CD14-positive monocyte (primary cell): ENCODE data around the gene MAML3. TPM values are rescaled to one million over a fixed set of nuclear protein-coding genes. Genes with fewer than 3 reads are reported as not detected.

ENCODE experiments used
- DNase-seq, 3 donors: peaks; one replicate each; pipeline ENCODE4 v3.0.0-alpha.2; 2011 to 2022
- H2AFZ ChIP-seq: 2 replicates; pipeline ENCODE4 v1.6.0; 2012; ENCODE audit warnings: mild to moderate bottlenecking, low read depth, low read length, inconsistent platforms; ENCODE audit not compliant: insufficient read depth, poor library complexity, severe bottlenecking
- H3K27ac ChIP-seq, 2 donors: 1 replicate in 1 of 2; 2 replicates in 1 of 2; pipeline ENCODE4 v1.5.1; 2012 to 2013; ENCODE audit warnings: low read length in 2 of 2, control low read depth in 1 of 2, inconsistent platforms in 1 of 2, low read depth in 1 of 2, mild to moderate bottlenecking in 1 of 2
- H3K27me3 ChIP-seq, 2 donors: one replicate each; pipeline versions ENCODE4 v1.6.0 to v1.6.1; 2011 to 2013; ENCODE audit warnings: low read length in 2 of 2; ENCODE audit not compliant: control insufficient read depth in 2 of 2, insufficient read depth in 2 of 2
- H3K36me3 ChIP-seq, 2 donors: replicated peaks in 1 of 2; 1 replicate in 1 of 2; 2 replicates in 1 of 2; pipeline versions ENCODE4 v1.5.1 to v1.6.1; 2012 to 2013; ENCODE audit warnings: low read length in 2 of 2, control low read depth in 1 of 2, inconsistent platforms in 1 of 2, mild to moderate bottlenecking in 1 of 2; ENCODE audit not compliant: insufficient read depth in 2 of 2, control insufficient read depth in 1 of 2
- H3K4me1 ChIP-seq, 2 donors: 1 replicate in 1 of 2; 2 replicates in 1 of 2; pipeline versions ENCODE4 v1.5.1 to v1.6.1; 2012 to 2013; ENCODE audit warnings: low read length in 2 of 2, control low read depth in 1 of 2, inconsistent platforms in 1 of 2, mild to moderate bottlenecking in 1 of 2, moderate library complexity in 1 of 2; ENCODE audit not compliant: insufficient read depth in 2 of 2, control insufficient read depth in 1 of 2
- H3K4me2 ChIP-seq: replicated peaks from 2 replicates; pipeline ENCODE3; 2012; ENCODE audit warnings: low read length, moderate library complexity, mild to moderate bottlenecking; ENCODE audit not compliant: poor library complexity, severe bottlenecking; ENCODE audit errors: extremely low read depth
- H3K4me3 ChIP-seq, 3 experiments: fragments of 200-600 bp in 1 of 3; sonication (generic) in 1 of 3; replicated peaks in 1 of 3; 1 replicate in 2 of 3; 2 replicates in 1 of 3; pipeline ENCODE4 v1.5.1; 2011 to 2013; ENCODE audit warnings: low read length in 3 of 3, mild to moderate bottlenecking in 3 of 3, control low read depth in 2 of 3, low read depth in 2 of 3, inconsistent platforms in 1 of 3, moderate library complexity in 1 of 3
- H3K79me2 ChIP-seq: 2 replicates; pipeline ENCODE4 v1.6.0; 2012; ENCODE audit warnings: mild to moderate bottlenecking, control low read depth, inconsistent platforms, low read length, moderate library complexity; ENCODE audit not compliant: insufficient read depth
- H3K9ac ChIP-seq: 2 replicates; pipeline ENCODE4 v1.6.0; 2017; ENCODE audit warnings: low read length, mild to moderate bottlenecking; ENCODE audit not compliant: insufficient read depth, poor library complexity, severe bottlenecking
- H3K9me3 ChIP-seq, 2 donors: replicated peaks in 1 of 2; 1 replicate in 1 of 2; 2 replicates in 1 of 2; pipeline versions ENCODE4 v1.5.1 to v1.6.1; 2012 to 2013; ENCODE audit warnings: low read length in 2 of 2, control low read depth in 1 of 2; ENCODE audit not compliant: control insufficient read depth in 1 of 2, insufficient read depth in 1 of 2
- H4K20me1 ChIP-seq: 2 replicates; pipeline ENCODE4 v1.6.0; 2012; ENCODE audit warnings: mild to moderate bottlenecking, low read length, control low read depth, moderate library complexity; ENCODE audit not compliant: insufficient read depth
- H3K27ac Mint-ChIP-seq, 7 donors: one replicate each; pipeline ENCODE4 v1.8.0; 2020; ENCODE audit warnings: mild to moderate bottlenecking in 7 of 7, mixed read lengths in 7 of 7, moderate library complexity in 6 of 7, inconsistent platforms in 2 of 7
- H3K27me3 Mint-ChIP-seq, 3 donors: one replicate each; pipeline ENCODE4 v1.8.0; 2021 to 2022; ENCODE audit warnings: low read depth in 3 of 3, mild to moderate bottlenecking in 3 of 3, mixed read lengths in 3 of 3, moderate library complexity in 3 of 3, inconsistent platforms in 1 of 3
- H3K36me3 Mint-ChIP-seq, 2 donors: one replicate each; pipeline ENCODE4 v1.8.0; 2020; ENCODE audit warnings: mixed read lengths in 2 of 2, inconsistent platforms in 1 of 2, mild to moderate bottlenecking in 1 of 2
- H3K4me1 Mint-ChIP-seq: one replicate; pipeline ENCODE4 v1.8.0; 2020; ENCODE audit warnings: mild to moderate bottlenecking, mixed read lengths
- H3K4me3 Mint-ChIP-seq, 2 donors: one replicate each; pipeline ENCODE4 v1.8.0; 2020; ENCODE audit warnings: mild to moderate bottlenecking in 2 of 2, mixed read lengths in 2 of 2, moderate library complexity in 1 of 2
- H3K9me3 Mint-ChIP-seq, 7 donors: one replicate each; pipeline ENCODE4 v1.8.0; 2020 to 2022; ENCODE audit warnings: mixed read lengths in 7 of 7, mild to moderate bottlenecking in 6 of 7, moderate library complexity in 6 of 7, inconsistent platforms in 2 of 7
- WGBS: methylation state at CpG from one replicate; pipeline ENCODE4 v1.1.5; 2013; ENCODE audit warnings: missing lambda C conversion rate; ENCODE audit not compliant: insufficient coverage; 5-methylcytosine and 5-hydroxymethylcytosine counted together
- intact Hi-C, 2 donors: fragments of 100-400 bp; cut with micrococcal nuclease; formaldehyde crosslinking; loops; one replicate each; pipeline versions ENCODE4 v1.15.0 to v1.15.1; 2023
- polyA plus RNA-seq, 3 donors: library from polyadenylated mRNA; depleted of rRNA in 1 of 3; unstranded in 2 of 3; stranded (reverse) in 1 of 3; fragments of 300-500 nt in 2 of 3; fragments of >200 nt in 1 of 3; fragmentation: Illumina TruSeq in 2 of 3; gene quantifications; 1 replicate in 2 of 3; 2 replicates in 1 of 3; pipeline ENCODE4 v1.2.3, GENCODE V29; 2012 to 2021
- TF ChIP-seq, protein P1 (sequence below): fragments of 200-600 bp; IDR thresholded peaks from one replicate; pipeline ENCODE4 v1.8.0; 2022; ENCODE audit warnings: antibody characterized with exemption, mild to moderate bottlenecking

The MAML3 gene
- polyA plus RNA-seq, 3 donors = 1.5 to 6.5 (median 2.3) TPM

DNA sequence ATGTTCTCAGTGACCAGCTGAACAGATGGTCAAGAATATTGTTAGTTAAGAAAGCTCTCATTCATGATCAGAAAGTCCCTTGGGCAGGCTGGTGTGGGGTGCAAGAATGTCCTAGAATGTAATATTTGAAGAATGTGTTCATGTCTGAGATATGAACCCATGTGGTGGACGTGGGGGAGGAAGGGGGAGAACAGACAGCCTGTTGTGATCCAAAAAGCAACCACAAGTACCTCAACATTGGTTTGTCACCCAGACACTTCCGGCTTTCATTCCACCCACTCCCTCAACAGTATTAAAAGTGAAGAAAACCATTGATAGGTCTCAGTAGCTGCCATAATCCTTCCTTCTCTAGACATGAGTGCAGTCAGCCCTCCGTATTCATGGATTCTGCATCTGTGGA lies 82.2 kb downstream of the MAML3 start:
- peak overlapping the region; percentile 14 to 90 (median 50) for H3K27ac Mint-ChIP-seq
- H3K4me3 ChIP-seq = peak overlapping the region in 1 of 3 experiments; percentile 8

GRCh38 chr4:140070973-140071372 lies 83.0 kb downstream of the MAML3 start:
- Mint-ChIP-seq H3K27me3 (no peaks in the 10 kb centered on the region), H3K9me3 (peaks cover 0 to 2% (median 0%) of the 10 kb centered on the region in 7 donors), H3K27ac (peak overlapping the region; percentile 2 to 90 (median 73)), H3K4me3 (peak overlapping the region in 1 of 2 donors; percentile 70), H3K4me1 (peaks cover 43% of the 10 kb centered on the region), H3K36me3 (peaks cover 0 to 2% of the 10 kb centered on the region in 2 donors)
- intact Hi-C loops = no loop called here
- WGBS = 63% methylated on average over 5 of the region's 6 CpGs
- peak overlapping the region in 1 of 3 experiments; percentile 49 for H3K4me3 ChIP-seq
- no peaks in the 10 kb centered on the region for H3K9me3 ChIP-seq
- peaks cover 19% of the 10 kb centered on the region for H3K79me2 ChIP-seq
- H3K27me3 ChIP-seq = no peaks in the 10 kb centered on the region
- no peak for DNase-seq
- H2AFZ ChIP-seq = peak overlapping the region; percentile 26
- peak overlapping the region; percentile 44 for H3K4me2 ChIP-seq
- H3K27ac ChIP-seq = peak overlapping the region in 1 of 2 donors; percentile 76
- TF ChIP-seq, protein P1, sequence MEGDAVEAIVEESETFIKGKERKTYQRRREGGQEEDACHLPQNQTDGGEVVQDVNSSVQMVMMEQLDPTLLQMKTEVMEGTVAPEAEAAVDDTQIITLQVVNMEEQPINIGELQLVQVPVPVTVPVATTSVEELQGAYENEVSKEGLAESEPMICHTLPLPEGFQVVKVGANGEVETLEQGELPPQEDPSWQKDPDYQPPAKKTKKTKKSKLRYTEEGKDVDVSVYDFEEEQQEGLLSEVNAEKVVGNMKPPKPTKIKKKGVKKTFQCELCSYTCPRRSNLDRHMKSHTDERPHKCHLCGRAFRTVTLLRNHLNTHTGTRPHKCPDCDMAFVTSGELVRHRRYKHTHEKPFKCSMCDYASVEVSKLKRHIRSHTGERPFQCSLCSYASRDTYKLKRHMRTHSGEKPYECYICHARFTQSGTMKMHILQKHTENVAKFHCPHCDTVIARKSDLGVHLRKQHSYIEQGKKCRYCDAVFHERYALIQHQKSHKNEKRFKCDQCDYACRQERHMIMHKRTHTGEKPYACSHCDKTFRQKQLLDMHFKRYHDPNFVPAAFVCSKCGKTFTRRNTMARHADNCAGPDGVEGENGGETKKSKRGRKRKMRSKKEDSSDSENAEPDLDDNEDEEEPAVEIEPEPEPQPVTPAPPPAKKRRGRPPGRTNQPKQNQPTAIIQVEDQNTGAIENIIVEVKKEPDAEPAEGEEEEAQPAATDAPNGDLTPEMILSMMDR = no peak
- peaks cover 39 to 45% of the 10 kb centered on the region in 2 donors for H3K4me1 ChIP-seq
- no peaks in the 10 kb centered on the region for H3K36me3 ChIP-seq
- no peak overlapping the region for H3K9ac ChIP-seq
- peaks cover 4% of the 10 kb centered on the region for H4K20me1 ChIP-seq

More for the DNA sequence above, 82.2 kb downstream of the MAML3 start:
- H3K36me3 Mint-ChIP-seq = peaks cover 0 to 2% of the 10 kb centered on the region in 2 donors
- peak overlapping the region in 1 of 2 donors; percentile 26 for H3K27ac ChIP-seq
- H3K4me1 ChIP-seq = peaks cover 39 to 45% of the 10 kb centered on the region in 2 donors
- no peaks in the 10 kb centered on the region for H3K36me3 ChIP-seq
- H3K9me3 Mint-ChIP-seq = peaks cover 0 to 2% (median 0%) of the 10 kb centered on the region in 7 donors
- peaks cover 0 to 1% (median 0%) of the 10 kb centered on the region in 3 donors for H3K27me3 Mint-ChIP-seq
- peaks cover 19% of the 10 kb centered on the region for H3K79me2 ChIP-seq
- peak; percentile 42 to 62 (median 45) for DNase-seq
- intact Hi-C loops = no loop called here
- H3K9me3 ChIP-seq = no peaks in the 10 kb centered on the region
- H3K4me2 ChIP-seq = no peak overlapping the region
- H3K27me3 ChIP-seq = no peaks in the 10 kb centered on the region
- no peak overlapping the region for H3K9ac ChIP-seq
- no CpG with 5 or more reads among the region's 3 CpGs for WGBS
- TF ChIP-seq, protein P1 = no peak
- peaks cover 48% of the 10 kb centered on the region for H3K4me1 Mint-ChIP-seq
- peaks cover 4% of the 10 kb centered on the region for H4K20me1 ChIP-seq
- H2AFZ ChIP-seq = no peak overlapping the region
- peak overlapping the region in 1 of 2 donors; percentile 21 for H3K4me3 Mint-ChIP-seq
